WTC11 (cell line): Measurements from ENCODE around the gene TMEM121. TPM values are rescaled to one million over a fixed set of nuclear protein-coding genes. Genes with fewer than 3 reads are reported as not detected.

Experiments
- ATAC-seq: fragments of 200-7000 bp; cut with Tn5 transposase; 2 replicates; pipeline ENCODE4 v1.10.0; 2021; ENCODE audit warnings: mild to moderate bottlenecking, moderate library complexity
- CTCF ChIA-PET: fragments of 300-600 bp; sonication (Branson Sonifier 250); formaldehyde crosslinking; loops from one replicate; lab custom pipeline; 2021; ENCODE audit warnings: antibody characterized with exemption; lab: Charles Lee
- POLR2A ChIA-PET: fragments of 350-600 bp; sonication (Branson Sonifier 250); formaldehyde crosslinking; loops from one replicate; lab custom pipeline; 2021; ENCODE audit warnings: antibody characterized with exemption; lab: Charles Lee
- DNase-seq: peaks from one replicate; pipeline ENCODE4 v3.0.0; 2021; ENCODE audit warnings: low spot score
- H3K27ac Mint-ChIP-seq: 2 replicates; pipeline ENCODE4 v1.8.0; 2021; ENCODE audit warnings: mixed read lengths
- H3K27me3 Mint-ChIP-seq: 2 replicates; pipeline ENCODE4 v1.8.0; 2021; ENCODE audit warnings: low read depth, mild to moderate bottlenecking, moderate library complexity, mixed read lengths
- H3K36me3 Mint-ChIP-seq: 2 replicates; pipeline ENCODE4 v1.8.0; 2021; ENCODE audit warnings: mixed read lengths
- H3K4me1 Mint-ChIP-seq: 2 replicates; pipeline ENCODE4 v1.8.0; 2022; ENCODE audit warnings: mixed read lengths
- H3K4me3 Mint-ChIP-seq: 2 replicates; pipeline ENCODE4 v1.8.0; 2021; ENCODE audit warnings: mild to moderate bottlenecking, moderate library complexity, mixed read lengths
- H3K9me3 Mint-ChIP-seq: 2 replicates; pipeline ENCODE4 v1.8.0; 2021; ENCODE audit warnings: mixed read lengths
- AFF4 ChIP-seq: sonication (generic); formaldehyde crosslinking; IDR thresholded peaks from 2 replicates; pipeline ENCODE4 v1.8.1; 2023; ENCODE audit warnings: mild to moderate bottlenecking, missing genetic modification reagents, borderline replicate concordance
- ATF1 ChIP-seq: sonication (generic); formaldehyde crosslinking; IDR thresholded peaks from 2 replicates; pipeline ENCODE4 v1.8.1; 2023; ENCODE audit warnings: mild to moderate bottlenecking, moderate library complexity, missing genetic modification reagents
- ATF2 ChIP-seq: sonication (generic); formaldehyde crosslinking; IDR thresholded peaks from 2 replicates; pipeline ENCODE4 v1.8.1; 2022; ENCODE audit warnings: low read depth, missing genetic modification reagents, borderline replicate concordance
- CDX4 ChIP-seq: fragments of 250-450 bp; sonication (Bioruptor Pico); IDR thresholded peaks from 2 replicates; pipeline ENCODE4 v1.9.0; 2021; ENCODE audit warnings: moderate library complexity, mild to moderate bottlenecking, inconsistent platforms, borderline replicate concordance
- CTCF ChIP-seq: fragments of 200-600 bp; IDR thresholded peaks from 2 replicates; pipeline ENCODE4 v1.8.0; 2022; ENCODE audit warnings: antibody characterized with exemption
- E2F1 ChIP-seq: sonication (generic); formaldehyde crosslinking; IDR thresholded peaks from 2 replicates; pipeline ENCODE4 v1.8.0; 2022; ENCODE audit warnings: mild to moderate bottlenecking, missing genetic modification reagents
- FOXP4 ChIP-seq: sonication (generic); formaldehyde crosslinking; IDR thresholded peaks from 2 replicates; pipeline ENCODE4 v1.8.0; 2022; ENCODE audit warnings: mild to moderate bottlenecking, missing genetic modification reagents
- JAZF1 ChIP-seq: fragments of 250-450 bp; sonication (Bioruptor Pico); IDR thresholded peaks from 2 replicates; pipeline ENCODE4 v1.9.0; 2021; ENCODE audit warnings: moderate library complexity, mild to moderate bottlenecking, inconsistent platforms
- JUN ChIP-seq: sonication (generic); formaldehyde crosslinking; IDR thresholded peaks from 2 replicates; pipeline ENCODE4 v1.8.0; 2023; ENCODE audit warnings: mild to moderate bottlenecking, missing genetic modification reagents
- RORB ChIP-seq: fragments of 250-450 bp; sonication (Bioruptor Pico); IDR thresholded peaks from 2 replicates; pipeline ENCODE4 v1.9.0; 2021; ENCODE audit warnings: mild to moderate bottlenecking
- ZNF219 ChIP-seq: sonication (generic); formaldehyde crosslinking; IDR thresholded peaks from 2 replicates; pipeline ENCODE4 v1.8.0; 2023; ENCODE audit warnings: missing genetic modification reagents, mild to moderate bottlenecking, borderline replicate concordance
- ZNF232 ChIP-seq: sonication (generic); formaldehyde crosslinking; IDR thresholded peaks from 2 replicates; pipeline ENCODE4 v1.8.0; 2022; ENCODE audit warnings: mild to moderate bottlenecking, missing genetic modification reagents
- ZNF416 ChIP-seq: fragments of 250-450 bp; sonication (Bioruptor Pico); IDR thresholded peaks from 2 replicates; pipeline ENCODE4 v1.9.0; 2021; ENCODE audit warnings: mild to moderate bottlenecking, inconsistent platforms
- ZNF423 ChIP-seq: fragments of 250-450 bp; sonication (Bioruptor Pico); IDR thresholded peaks from 2 replicates; pipeline ENCODE4 v2.1.2; 2022; ENCODE audit warnings: mild to moderate bottlenecking, moderate library complexity
- ZNF512 ChIP-seq: sonication (generic); formaldehyde crosslinking; IDR thresholded peaks from 2 replicates; pipeline ENCODE4 v1.8.1; 2022; ENCODE audit warnings: missing genetic modification reagents, borderline replicate concordance
- ZNF671 ChIP-seq: fragments of 250-450 bp; sonication (Bioruptor Pico); IDR thresholded peaks from 2 replicates; pipeline ENCODE4 v1.8.0; 2021; ENCODE audit warnings: mild to moderate bottlenecking
- total RNA-seq: library from RNA; stranded (reverse); gene quantifications from 3 replicates; pipeline ENCODE4 v1.2.3, GENCODE V29; 2021

TMEM121 gene
- total RNA-seq, 1 experiment from 2014 or later, result 0.81 TPM

- Mint-ChIP-seq H3K4me1 (no peaks in the 10 kb centered on the region), H3K36me3 (peaks cover 46% of the 10 kb centered on the region)
- POLR2A ChIA-PET, result no interaction called here
- no peak for ATAC-seq
- CTCF ChIA-PET, result no interaction called here
- no peak for DNase-seq
- TF ChIP-seq JAZF1 (CRISPR knock-in tag) (no peak), ZNF219 (CRISPR knock-in tag) (no peak), ATF1 (CRISPR knock-in tag) (no peak), E2F1 (CRISPR knock-in tag) (no peak), ZNF671 (CRISPR knock-in tag) (no peak), ZNF423 (no peak), ZNF416 (CRISPR knock-in tag) (no peak), RORB (CRISPR knock-in tag) (no peak), JUN (CRISPR knock-in tag) (no peak), CTCF (no peak), CDX4 (CRISPR knock-in tag) (no peak), ATF2 (no peak), AFF4 (no peak), ZNF512 (no peak), FOXP4 (no peak), ZNF232 (no peak)
- TF ChIP-seq, all 79 proteins: peak for 0
- Mint-ChIP-seq H3K27ac (no peak overlapping the region), H3K4me3 (no peak overlapping the region), H3K9me3 (peaks cover 48% of the 10 kb centered on the region), H3K27me3 (peaks cover 23% of the 10 kb centered on the region)
Measured at GRCh38 chr14:105577314-105577861, 51.0 kb downstream of the TMEM121 start.
